Bone marrow (tissue), 2 donors: ENCODE results near the gene MIB2.
"Not testable (repeated sequence)": the region's sequence is repeated elsewhere in the genome, so short reads cannot be mapped to it uniquely, and the experiment has no call there.

Source experiments
- DNase-seq, 2 donors: peaks; one replicate each; lab custom pipeline; 2025; lab: John Stamatoyannopoulos, UW

Gene MIB2

DNA sequence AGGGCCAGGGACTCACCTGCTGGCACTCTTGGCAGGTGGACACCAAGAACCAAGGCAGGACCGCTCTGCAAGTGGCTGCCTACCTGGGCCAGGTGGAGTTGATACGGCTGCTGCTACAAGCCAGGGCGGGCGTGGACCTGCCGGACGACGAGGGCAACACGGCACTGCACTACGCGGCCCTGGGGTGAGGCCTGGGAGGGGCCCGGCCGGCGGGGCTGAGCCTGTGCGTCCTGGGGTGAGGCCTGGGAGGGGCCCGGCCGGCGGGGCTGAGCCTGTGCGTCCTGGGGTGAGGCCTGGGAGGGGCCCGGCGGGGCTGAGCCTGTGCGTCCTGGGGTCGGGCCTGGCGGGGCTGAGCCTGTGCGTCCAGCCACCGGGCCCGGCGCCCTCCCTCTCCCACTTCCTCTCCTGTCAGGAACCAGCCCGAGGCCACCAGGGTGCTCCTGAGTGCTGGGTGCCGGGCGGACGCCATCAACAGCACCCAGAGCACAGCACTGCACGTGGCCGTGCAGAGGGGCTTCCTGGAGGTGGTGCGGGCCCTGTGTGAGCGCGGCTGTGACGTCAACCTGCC lies 12.0 kb downstream of the MIB2 start:
- no peak for DNase-seq

DNA sequence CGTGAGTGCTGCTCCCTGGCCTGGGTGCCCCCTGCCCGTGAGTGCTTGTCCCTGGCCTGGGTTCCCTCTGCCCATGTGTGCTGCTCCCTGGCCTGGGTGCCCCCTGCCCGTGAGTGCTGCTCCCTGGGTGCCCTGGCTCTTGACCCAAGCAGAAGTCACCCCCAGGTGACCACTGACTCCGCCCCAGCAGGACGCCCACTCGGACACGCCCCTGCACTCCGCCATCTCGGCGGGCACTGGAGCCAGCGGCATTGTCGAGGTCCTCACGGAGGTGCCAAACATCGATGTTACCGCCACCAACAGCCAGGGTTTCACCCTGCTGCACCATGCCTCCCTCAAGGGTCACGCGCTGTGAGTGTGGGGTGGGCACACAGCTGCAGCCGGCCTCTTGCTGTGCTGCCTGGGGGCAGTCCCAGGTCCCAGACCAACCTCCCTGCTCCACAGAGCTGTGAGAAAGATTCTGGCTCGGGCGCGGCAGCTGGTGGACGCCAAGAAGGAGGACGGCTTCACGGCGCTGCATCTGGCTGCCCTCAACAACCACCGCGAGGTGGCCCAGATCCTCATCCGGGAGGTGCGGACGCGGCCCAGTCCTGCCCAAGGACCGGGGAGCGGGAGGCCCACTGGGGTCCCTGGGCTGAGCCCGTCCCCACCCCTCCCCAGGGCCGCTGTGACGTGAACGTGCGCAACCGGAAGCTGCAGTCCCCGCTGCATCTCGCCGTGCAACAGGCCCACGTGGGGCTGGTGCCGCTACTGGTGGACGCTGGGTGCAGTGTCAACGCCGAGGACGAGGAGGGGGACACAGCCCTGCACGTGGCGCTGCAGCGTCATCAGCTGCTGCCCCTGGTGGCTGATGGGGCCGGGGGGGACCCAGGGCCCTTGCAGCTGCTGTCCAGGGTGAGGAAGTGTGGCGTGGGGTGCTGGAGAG lies 12.8 kb downstream of the MIB2 start:
- DNase-seq = no peak

DNA sequence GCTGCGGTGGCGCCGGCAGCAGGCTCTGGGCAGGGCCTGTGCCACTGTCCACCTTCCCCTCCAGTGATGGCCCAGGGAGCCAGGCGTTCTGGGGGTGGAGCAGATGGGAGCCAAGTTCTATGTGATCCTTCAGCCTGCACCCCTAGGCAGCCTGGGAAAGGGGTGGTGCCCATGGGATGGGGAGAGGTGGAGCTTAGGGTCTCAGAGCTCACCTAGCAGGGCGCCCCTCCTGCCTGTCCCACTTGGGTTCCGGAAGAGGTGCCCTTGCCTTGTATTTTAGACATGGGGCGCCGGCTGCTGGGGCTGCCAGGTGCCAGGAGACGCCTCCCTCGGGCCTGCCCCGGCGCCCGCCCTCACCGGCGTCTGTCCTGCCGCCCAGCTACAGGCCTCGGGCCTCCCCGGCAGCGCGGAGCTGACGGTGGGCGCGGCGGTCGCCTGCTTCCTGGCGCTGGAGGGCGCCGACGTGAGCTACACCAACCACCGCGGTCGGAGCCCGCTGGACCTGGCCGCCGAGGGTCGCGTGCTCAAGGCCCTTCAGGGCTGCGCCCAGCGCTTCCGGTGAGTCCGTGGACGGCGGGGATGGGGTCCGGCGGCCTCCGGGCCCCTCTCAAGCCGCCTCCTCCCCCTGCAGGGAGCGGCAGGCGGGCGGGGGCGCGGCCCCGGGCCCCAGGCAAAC lies 13.6 kb downstream of the MIB2 start:
- DNase-seq = no peak

DNA sequence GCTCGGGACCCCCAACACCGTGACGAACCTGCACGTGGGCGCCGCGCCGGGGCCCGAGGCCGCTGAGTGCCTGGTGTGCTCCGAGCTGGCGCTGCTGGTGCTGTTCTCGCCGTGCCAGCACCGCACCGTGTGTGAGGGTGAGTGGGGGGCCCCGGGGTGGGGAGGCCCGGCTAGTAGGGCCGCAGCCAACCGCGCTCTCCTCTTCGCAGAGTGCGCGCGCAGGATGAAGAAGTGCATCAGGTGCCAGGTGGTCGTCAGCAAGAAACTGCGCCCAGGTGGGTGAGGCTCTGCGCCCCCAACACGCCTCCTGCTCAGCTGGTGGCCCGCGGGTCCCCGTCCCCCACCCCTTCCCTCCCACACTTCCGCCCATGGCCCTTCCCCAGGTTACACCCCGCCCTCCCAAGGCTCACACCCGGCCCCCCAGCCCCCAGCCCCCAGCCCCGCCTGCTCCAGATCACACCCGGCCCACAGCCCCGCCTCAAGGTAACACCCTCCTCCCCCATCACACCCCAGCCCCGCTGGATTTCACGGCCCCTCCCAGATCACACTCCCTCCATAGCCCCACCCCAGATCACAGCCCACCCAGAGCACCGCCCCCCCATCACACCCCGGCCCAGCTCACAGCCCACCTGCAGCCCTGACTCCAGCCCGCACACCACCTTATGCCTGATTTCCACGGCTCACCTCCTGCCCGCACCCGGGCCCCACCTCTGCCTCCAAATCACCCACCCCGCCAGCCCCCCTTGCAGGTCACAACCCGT lies 14.3 kb downstream of the MIB2 start:
- DNase-seq = no peak

DNA sequence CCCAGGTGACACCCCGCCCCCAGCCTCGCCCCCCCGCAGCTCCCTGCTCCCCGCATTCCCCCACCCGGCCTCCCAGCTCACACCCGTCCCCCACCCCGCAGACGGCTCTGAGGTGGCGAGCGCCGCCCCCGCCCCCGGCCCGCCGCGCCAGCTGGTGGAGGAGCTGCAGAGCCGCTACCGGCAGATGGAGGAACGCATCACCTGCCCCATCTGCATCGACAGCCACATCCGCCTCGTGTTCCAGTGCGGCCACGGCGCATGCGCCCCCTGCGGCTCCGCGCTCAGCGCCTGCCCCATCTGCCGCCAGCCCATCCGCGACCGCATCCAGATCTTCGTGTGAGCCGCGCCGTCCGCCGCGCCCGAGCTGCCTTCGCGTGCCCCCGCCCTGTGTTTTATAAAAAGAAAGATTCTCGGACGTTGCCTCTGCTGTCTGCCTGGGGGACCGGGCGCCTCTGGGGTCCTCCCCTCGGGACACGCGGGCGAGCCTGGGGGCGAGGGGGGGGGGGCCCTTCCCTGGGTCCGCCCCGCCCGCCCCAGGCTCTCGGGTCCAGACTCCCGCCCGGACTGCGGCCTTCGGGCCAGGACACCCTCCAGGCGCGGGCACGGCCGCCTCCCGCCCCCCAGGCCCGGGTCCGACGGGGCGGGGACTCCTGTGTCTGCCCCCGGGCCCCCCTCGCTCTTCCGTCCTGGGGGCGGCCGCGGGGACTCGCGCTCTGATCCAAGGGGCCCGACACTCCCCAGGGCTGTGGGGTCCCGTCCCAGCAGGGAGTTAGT lies 15.1 kb downstream of the MIB2 start:
- DNase-seq = peak; percentile 18 to 65

DNA sequence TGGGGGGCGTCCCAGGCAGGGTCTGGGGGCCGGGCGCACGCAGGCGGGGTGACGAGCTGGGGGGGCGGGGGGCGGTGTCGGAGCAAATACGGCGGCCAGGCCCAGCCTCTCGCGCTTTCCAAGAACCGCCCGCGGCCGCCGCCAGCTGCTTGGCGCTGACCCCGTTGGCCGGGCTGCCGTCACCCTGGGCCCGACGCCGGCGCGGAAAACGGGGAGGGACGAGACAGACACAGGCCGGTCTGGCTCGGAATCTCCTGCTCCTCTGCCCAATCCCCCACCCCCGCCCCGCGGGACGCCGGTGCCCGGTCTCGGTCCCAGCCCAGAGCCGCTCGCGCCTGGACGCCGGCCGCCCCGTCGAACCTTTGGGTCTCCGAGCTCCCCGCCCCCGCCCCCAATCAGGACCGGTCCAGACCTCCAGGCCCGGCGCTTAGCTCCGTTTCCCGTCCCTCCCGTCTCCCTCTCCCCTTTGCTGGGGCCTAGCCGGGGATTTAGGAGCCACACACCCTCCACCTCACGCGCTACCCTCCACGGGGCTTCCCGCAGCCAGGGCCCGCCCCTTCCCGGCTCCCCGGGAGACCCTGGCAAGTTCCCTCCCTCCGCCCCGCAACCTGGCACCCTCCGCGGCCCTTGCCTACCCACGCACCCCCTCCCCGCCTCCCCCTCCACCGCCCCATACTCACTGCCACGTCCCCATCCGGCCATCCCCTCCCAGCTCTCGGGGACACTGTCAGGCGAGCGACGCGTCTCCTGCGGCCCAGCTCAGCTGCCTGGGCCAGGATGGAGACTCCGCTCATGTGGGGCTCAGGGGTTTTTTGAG lies 15.9 kb downstream of the MIB2 start:
- DNase-seq = no peak

DNA sequence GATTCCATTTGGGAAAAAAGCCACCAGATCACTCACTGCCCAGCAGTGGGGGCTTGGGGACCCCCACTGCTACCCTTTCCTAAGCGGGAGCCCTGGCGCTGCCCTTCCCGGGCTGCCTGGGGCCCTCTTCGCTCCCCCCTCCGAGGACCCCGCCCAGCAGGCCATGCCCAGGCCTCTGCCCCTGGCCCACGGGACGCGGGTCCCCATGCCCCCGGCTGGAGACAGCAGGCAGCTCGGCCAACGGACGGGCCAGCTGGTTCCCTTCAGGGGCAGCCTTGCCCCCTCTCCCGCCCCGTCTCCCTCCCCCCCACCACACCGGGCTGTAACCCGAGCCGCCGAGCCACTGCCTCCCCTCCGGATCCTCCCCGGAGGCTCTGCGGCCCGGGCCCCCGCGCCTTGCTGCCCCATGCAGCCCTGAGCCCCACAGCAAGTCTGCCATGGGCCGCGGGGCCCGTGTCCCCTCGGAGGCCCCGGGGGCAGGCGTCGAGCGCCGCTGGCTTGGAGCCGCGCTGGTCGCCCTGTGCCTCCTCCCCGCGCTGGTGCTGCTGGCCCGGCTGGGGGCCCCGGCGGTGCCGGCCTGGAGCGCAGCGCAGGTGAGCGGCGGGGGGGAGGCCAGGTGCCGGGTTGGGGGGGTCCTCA lies 16.6 kb downstream of the MIB2 start, which contains the start of gene MMP23B:
Gene MMP23B, plus strand, starts transcription at position 392 of the 639 bp plus-strand sequence. Its CDS starts 46 bp downstream, at position 438.
- no peak for DNase-seq

DNA sequence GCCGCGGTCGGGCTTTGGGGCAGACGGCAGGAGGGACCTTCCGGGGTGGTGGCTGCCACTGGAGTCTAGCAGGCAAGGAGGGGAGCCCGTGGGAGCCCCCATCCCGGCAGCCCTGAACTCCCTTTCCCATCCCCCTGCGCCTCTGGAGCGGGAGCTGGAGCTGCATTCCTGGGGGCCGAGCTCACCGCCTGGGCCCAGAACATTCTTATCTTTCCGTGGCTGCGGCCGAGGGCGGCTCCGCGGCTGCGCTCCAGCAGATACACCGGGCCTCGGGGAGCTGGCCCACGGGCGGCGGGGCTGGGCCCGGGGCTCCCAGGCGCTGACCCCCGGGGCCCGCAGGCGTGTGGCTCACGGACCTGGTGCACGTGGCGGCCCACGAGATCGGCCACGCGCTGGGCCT lies 18.1 kb downstream of the MIB2 start:
- not testable (repeated sequence) for DNase-seq

DNA sequence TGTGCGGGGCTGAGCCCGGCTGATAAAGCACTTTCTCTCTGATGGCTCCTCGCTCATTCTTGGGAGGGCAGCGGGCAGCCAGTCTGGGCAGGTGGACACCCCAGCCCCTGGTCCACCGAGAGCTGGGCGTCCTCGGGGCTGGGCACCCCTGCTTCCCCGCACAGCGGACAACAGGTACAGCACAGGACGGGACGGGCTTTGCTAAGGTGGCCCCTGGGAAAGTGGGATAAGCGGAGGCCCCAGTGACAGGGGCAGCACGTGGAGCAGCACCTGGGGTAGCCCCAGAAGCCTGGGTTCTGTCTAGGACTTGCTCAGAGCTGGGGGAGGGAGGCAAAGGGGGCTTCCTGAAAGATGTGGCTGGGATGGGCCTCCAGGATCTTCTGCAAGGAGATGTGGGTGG lies 19.3 kb downstream of the MIB2 start:
- DNase-seq = not testable (repeated sequence)

DNA sequence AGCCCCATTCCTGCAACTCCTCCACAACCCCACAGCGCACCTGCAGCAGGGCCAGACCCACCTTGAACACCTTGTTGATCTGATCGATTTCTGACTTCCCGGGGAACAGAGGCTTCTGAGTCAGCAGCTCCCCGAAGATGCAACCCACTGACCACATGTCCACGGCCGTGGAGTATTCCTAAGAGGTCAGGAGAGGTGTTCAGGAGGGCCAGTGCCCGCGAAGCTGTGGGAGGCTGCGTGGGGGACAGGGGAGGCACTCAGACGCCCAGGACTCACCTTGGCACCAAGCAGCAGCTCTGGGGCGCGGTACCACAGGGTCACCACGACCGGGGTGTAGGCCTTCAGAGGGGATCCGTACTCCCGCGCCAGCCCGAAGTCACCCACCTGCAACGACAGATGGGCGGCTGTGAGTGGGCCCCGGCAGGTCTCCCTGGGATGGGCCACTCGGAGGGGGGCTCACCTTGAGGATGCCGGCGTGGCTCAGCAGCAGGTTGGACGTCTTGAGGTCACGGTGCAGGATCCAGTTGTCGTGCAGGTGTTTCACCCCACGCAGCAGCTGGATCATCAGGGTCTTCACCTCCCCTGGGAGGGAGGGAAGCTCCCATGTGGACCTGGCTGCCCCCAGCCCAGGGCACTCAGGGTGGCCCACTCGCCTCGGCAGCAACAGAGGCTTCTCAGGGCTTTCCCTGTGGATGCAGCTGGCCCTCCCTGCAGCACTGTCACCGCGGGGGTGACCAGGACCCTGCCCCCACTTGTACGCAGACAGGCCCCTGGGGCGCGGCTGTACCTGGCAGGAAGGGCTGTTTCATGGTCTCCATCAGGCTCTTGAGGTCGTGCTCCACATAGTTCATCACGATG lies 21.6 kb downstream of the MIB2 start:
- not testable (repeated sequence) for DNase-seq

DNA sequence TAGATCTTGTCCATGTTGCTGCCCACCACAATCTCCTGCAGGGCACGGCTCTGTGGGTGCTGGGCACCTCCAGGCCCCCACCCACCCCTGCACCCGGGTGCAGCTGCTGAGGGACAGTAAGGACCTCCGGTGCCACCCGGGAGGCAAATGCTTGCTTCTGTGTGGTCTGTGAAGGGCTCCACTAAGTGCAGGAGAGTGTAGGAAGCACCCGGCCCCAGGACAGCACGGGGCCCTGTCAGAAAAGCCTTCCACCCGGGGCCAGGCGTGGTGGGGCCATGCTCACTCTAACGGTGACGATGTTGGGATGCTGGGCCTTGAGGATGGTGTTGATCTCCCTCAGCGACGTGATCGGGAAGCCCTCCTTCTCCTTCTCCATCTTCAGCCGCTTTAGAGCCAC lies 22.2 kb downstream of the MIB2 start:
- DNase-seq = not testable (repeated sequence)

DNA sequence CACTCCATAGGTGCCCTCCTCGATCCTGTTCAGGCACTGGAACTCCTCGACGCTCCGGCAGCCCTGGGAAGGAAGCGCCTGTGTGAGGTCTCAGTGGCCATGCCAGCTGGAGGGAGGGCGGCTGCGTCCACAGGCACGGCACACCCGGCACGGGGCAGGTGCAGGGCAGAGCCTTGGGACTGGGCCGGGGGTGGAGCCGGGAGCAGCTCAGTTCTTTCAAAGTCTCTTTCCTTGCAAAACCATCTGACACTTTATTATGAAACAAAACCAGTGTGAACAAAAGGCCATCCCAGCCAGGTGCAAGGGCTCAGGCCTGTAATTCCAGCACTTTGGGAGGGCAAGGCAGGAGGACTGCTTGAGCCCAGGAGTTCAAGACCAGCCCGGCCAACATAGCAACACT lies 23.2 kb downstream of the MIB2 start:
- not testable (repeated sequence) for DNase-seq

DNA sequence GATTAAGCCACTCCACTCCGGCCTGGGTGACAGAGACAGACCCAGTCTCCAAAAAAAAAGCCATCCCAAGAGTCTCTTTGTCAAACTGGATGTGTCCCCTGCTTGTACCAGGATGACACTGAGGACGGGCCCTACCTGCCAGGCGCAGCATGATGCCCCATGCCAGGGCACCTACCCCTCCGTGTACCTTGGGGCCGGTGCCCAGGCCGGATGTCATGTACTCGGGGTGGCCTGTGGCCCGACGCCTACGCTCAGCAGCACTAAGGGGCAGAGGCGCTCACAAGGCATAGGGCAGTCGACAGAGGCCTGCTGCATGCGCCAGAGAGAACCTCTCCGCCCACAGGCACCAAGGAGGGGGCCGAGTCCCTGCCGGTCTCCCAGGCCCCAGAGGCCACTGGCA lies 24.1 kb downstream of the MIB2 start:
- DNase-seq = not testable (repeated sequence)

DNA sequence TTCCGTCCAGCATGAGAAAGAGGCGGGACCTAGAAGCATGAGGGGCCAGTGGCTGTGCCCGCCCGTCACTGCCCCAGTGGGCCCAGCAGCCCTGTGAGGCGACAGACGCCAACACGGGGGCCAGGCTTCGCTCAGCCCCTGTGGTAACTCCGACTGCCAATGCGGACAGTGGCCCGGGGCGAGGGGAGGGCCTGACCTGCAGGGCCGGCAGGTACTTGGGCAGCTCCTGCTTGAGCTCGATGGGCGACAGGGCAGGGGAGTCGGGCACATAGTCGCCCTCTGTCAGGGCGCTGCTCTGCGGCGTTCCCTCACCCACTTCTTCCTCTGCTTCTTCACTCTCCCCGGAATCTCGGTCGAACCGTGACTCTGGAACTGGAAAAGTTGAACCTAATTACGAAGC lies 24.8 kb downstream of the MIB2 start:
- not testable (repeated sequence) for DNase-seq

DNA sequence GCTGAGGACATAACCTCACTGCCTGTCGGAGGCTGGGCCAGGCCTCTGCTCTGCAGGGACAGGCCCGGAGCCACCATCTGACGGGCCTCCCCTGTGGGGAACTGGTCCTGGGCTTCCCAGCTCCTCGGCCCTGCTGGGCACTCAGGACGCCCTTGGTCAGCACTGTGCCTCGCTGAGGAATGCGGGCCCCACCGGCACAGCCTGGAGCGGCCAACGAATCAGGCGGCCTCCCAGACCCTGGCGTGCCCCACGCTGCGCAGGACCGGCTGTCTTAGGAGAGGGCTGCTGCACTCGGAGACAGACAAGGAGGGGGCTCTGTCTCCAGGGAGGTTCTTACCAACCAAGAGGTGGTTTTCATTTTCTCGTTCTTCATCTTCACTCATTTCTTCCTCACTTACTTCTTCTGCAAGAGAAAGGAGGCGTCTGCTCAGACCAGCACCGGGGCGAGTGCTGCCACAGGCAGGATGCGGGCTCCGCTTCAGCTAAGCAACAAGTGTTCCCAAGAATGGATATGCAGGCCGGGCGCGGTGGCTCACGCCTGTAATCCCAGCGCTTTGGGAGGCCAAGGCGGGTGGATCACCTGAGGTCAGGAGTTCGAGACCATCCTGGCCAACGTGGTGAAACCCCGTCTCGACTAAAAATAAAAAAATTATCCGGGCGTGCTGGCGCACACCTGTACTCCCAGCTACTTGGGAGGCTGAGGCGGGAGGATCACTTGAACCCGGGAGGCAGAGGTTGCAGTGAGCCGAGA lies 25.6 kb downstream of the MIB2 start:
- DNase-seq = not testable (repeated sequence)

DNA sequence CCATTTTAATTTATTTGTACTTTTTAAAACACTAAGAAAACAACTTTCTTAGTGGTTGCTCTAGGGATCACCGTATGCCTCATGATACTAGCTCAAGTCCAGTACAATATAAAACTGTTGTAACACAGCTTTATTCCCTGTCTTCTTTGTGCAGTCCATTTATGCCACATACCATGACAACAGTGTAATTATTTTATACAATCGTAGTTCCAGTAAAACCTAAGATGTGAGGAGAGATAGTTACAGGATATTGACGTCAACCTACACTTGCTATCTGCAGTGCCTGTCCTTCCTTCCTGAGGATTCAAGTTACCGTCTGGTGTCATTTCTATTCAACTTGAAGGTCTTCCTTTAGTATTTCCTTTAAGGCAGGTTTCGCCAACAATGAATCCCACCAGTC lies 31.0 kb downstream of the MIB2 start:
- DNase-seq = not testable (repeated sequence)

DNA sequence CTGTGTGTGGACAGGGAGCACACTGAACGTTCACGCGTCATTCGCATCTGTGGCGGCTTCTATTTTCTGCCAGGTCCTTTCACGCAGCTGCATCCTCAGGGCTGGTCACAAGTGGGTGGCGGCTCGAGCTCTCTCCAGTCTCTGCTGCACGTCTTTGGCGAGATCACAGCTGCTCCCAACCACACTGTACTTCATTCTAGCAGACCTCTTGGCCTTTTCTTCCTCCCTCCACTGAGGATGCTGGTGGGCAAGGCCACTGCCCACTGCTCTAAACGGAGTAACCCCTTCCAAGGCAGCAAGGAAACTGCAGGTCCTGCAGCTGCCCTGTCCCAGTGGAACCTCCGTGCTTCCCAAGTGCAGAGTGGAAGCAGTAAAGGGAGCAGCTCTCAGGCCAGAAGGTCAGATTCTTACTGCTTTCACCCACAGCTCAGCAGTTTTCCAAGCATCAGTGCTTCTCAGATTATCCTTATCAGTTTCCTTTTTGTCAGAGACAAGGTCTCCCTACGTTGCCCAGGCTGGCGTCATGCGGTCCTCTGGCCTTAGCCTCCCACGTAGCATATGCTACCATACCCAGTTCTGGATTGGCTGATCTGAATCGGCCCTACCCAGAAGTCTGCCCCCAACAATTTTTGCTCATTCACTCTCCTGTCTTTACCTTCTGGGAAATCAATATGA lies 32.4 kb downstream of the MIB2 start:
- DNase-seq = not testable (repeated sequence)

DNA sequence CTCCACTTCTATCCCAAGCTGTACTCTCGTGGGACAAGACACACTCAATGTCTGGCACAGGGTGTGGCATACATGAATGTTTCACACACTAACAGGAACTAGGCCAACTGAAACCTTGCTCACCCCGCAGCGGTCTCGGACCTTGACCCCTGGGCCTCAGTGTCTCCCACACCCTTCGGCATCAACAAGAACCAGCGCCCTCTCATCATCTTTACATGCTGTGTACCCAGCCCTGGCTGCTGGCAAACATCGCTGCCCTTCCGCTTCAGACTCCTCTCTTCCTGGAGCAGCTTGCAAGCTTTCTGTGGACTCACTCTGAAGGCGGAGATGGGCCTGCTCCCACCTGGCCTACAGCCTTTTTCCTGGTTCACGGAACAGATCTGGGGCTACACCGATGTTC lies 33.0 kb downstream of the MIB2 start:
- DNase-seq = not testable (repeated sequence)
